Measurements from ENCODE around the gene DTX1. TPM values are rescaled to one million over a fixed set of nuclear protein-coding genes. Genes with fewer than 3 reads are reported as not detected.

Gene DTX1
- total RNA-seq, 1 experiment from 2014 or later: 5.5 TPM

- Histone ChIP-seq H3K27me3 (replicated peaks; ENCODE audit: insufficient read depth, low read depth, low read length, poor library complexity) (peaks cover 15% of the 10 kb centered on the region), H3K9me3 (ENCODE audit: low read depth, low read length, poor library complexity, severe bottlenecking) (no peaks in the 10 kb centered on the region), H3K4me3 (ENCODE audit: low read depth, low read length, poor library complexity, severe bottlenecking) (no peak overlapping the region), H3K4me1 (ENCODE audit: insufficient read depth, low read length, poor library complexity, severe bottlenecking) (no peaks in the 10 kb centered on the region), H3K36me3 (ENCODE audit: insufficient read depth, low read length, poor library complexity, severe bottlenecking) (no peaks in the 10 kb centered on the region), H3K27ac (ENCODE audit: low read depth, low read length, poor library complexity, severe bottlenecking) (no peak overlapping the region)
- DNase-seq (ENCODE audit: low spot score): no peak
- POLR2A ChIA-PET (ENCODE audit: low non-redundant PET): no interaction called here
- TF ChIP-seq, protein P1, sequence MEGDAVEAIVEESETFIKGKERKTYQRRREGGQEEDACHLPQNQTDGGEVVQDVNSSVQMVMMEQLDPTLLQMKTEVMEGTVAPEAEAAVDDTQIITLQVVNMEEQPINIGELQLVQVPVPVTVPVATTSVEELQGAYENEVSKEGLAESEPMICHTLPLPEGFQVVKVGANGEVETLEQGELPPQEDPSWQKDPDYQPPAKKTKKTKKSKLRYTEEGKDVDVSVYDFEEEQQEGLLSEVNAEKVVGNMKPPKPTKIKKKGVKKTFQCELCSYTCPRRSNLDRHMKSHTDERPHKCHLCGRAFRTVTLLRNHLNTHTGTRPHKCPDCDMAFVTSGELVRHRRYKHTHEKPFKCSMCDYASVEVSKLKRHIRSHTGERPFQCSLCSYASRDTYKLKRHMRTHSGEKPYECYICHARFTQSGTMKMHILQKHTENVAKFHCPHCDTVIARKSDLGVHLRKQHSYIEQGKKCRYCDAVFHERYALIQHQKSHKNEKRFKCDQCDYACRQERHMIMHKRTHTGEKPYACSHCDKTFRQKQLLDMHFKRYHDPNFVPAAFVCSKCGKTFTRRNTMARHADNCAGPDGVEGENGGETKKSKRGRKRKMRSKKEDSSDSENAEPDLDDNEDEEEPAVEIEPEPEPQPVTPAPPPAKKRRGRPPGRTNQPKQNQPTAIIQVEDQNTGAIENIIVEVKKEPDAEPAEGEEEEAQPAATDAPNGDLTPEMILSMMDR (conservative IDR thresholded peaks at IDR 0.05; ENCODE audit: low read depth, low read length): no peak
- TF ChIP-seq EZH2 (IDR thresholded peaks at IDR 0.05; ENCODE audit: borderline replicate concordance, low read depth, low read length, poor library complexity, severe bottlenecking): no peak
- CTCF ChIA-PET: no interaction called here
- no TSS peak for BruUV-seq (replicated peaks)
- intact Hi-C loops (cut with micrococcal nuclease; ENCODE audit: unreplicated experiment): loop anchor here (10.0 kb wide), 1 partner anchor 366 kb away; the partner anchor contains the start of gene SDSL
Observed at GRCh38 chr12:113058553-113058952, 2.0 kb downstream of the DTX1 start.

GRCh38 chr12:113059071-113059595 is 2.6 kb downstream of the DTX1 start:
- BruUV-seq (replicated peaks): no TSS peak
- Histone ChIP-seq H3K4me3 (ENCODE audit: low read depth, low read length, poor library complexity, severe bottlenecking) (no peak overlapping the region), H3K9me3 (ENCODE audit: low read depth, low read length, poor library complexity, severe bottlenecking) (no peaks in the 10 kb centered on the region), H3K4me1 (ENCODE audit: insufficient read depth, low read length, poor library complexity, severe bottlenecking) (no peaks in the 10 kb centered on the region), H3K27ac (ENCODE audit: low read depth, low read length, poor library complexity, severe bottlenecking) (no peak overlapping the region), H3K36me3 (ENCODE audit: insufficient read depth, low read length, poor library complexity, severe bottlenecking) (no peaks in the 10 kb centered on the region), H3K27me3 (replicated peaks; ENCODE audit: insufficient read depth, low read depth, low read length, poor library complexity) (peaks cover 15% of the 10 kb centered on the region)
- ChIA-PET CTCF (no interaction called here), POLR2A (ENCODE audit: low non-redundant PET) (no interaction called here)
- intact Hi-C loops (cut with micrococcal nuclease; ENCODE audit: unreplicated experiment): loop anchor here (10.0 kb wide), 1 partner anchor 366 kb away; the partner anchor contains the start of gene SDSL
- TF ChIP-seq, protein P1 (conservative IDR thresholded peaks at IDR 0.05; ENCODE audit: low read depth, low read length): no peak
- TF ChIP-seq EZH2 (IDR thresholded peaks at IDR 0.05; ENCODE audit: borderline replicate concordance, low read depth, low read length, poor library complexity, severe bottlenecking): no peak
- no peak for DNase-seq (ENCODE audit: low spot score)

- no peaks in the 10 kb centered on the region for H3K4me1 ChIP-seq (ENCODE audit: insufficient read depth, low read length, poor library complexity, severe bottlenecking)
- no peak overlapping the region for H3K27ac ChIP-seq (ENCODE audit: low read depth, low read length, poor library complexity, severe bottlenecking)
- intact Hi-C loops (cut with micrococcal nuclease; ENCODE audit: unreplicated experiment): no loop called here
- no peak overlapping the region for H3K4me3 ChIP-seq (ENCODE audit: low read depth, low read length, poor library complexity, severe bottlenecking)
- POLR2A ChIA-PET (ENCODE audit: low non-redundant PET): no interaction called here
- H3K27me3 ChIP-seq (replicated peaks; ENCODE audit: insufficient read depth, low read depth, low read length, poor library complexity): peaks cover 12% of the 10 kb centered on the region
- CTCF ChIA-PET: no interaction called here
- no peak for DNase-seq (ENCODE audit: low spot score)
- TF ChIP-seq EZH2 (IDR thresholded peaks at IDR 0.05; ENCODE audit: borderline replicate concordance, low read depth, low read length, poor library complexity, severe bottlenecking): no peak
- TF ChIP-seq, protein P1 (conservative IDR thresholded peaks at IDR 0.05; ENCODE audit: low read depth, low read length): no peak
- BruUV-seq (replicated peaks): no TSS peak
- H3K36me3 ChIP-seq (ENCODE audit: insufficient read depth, low read length, poor library complexity, severe bottlenecking): no peaks in the 10 kb centered on the region
- no peaks in the 10 kb centered on the region for H3K9me3 ChIP-seq (ENCODE audit: low read depth, low read length, poor library complexity, severe bottlenecking)
Observed at GRCh38 chr12:113060336-113060960, 3.9 kb downstream of the DTX1 start.
